Large intestine (tissue), 3 donors: ENCODE data around the gene ERO1B. TPM values are rescaled to one million over a fixed set of nuclear protein-coding genes. Genes with fewer than 3 reads are reported as not detected.

ENCODE experiments used
- DNase-seq, 2 donors: peaks; one replicate each; pipeline versions ENCODE4 v3.0.0 to v3.0.0-alpha.2; 2013
- H3K27ac ChIP-seq: one replicate; pipeline ENCODE4 v1.5.1; 2013; ENCODE audit warnings: low read length
- H3K27me3 ChIP-seq: 2 replicates; pipeline ENCODE4 v1.6.1; 2013; ENCODE audit warnings: low read length; ENCODE audit not compliant: control insufficient read depth, insufficient read depth
- H3K36me3 ChIP-seq: 2 replicates; pipeline ENCODE4 v1.6.1; 2013; ENCODE audit warnings: low read length; ENCODE audit not compliant: control insufficient read depth, insufficient read depth
- H3K4me1 ChIP-seq: one replicate; pipeline ENCODE4 v1.6.1; 2013; ENCODE audit warnings: low read length; ENCODE audit not compliant: control insufficient read depth, insufficient read depth
- H3K4me3 ChIP-seq: one replicate; pipeline ENCODE4 v1.5.1; 2013; ENCODE audit warnings: low read length
- H3K9me3 ChIP-seq: one replicate; pipeline ENCODE4 v1.6.1; 2013; ENCODE audit warnings: mild to moderate bottlenecking, low read depth, low read length, moderate library complexity; ENCODE audit not compliant: control insufficient read depth
- WGBS: methylation state at CpG from one replicate; pipeline ENCODE4 v1.1.5; 2013; ENCODE audit warnings: low lambda C conversion rate; ENCODE audit not compliant: insufficient coverage; 5-methylcytosine and 5-hydroxymethylcytosine counted together
- polyA plus RNA-seq: library from polyadenylated mRNA; unstranded; fragments of 120-200 nt; gene quantifications from one replicate; pipeline ENCODE4 v1.2.1, GENCODE V29; 2013

Gene ERO1B
- polyA plus RNA-seq, 1 donor = 10.8 TPM

DNA sequence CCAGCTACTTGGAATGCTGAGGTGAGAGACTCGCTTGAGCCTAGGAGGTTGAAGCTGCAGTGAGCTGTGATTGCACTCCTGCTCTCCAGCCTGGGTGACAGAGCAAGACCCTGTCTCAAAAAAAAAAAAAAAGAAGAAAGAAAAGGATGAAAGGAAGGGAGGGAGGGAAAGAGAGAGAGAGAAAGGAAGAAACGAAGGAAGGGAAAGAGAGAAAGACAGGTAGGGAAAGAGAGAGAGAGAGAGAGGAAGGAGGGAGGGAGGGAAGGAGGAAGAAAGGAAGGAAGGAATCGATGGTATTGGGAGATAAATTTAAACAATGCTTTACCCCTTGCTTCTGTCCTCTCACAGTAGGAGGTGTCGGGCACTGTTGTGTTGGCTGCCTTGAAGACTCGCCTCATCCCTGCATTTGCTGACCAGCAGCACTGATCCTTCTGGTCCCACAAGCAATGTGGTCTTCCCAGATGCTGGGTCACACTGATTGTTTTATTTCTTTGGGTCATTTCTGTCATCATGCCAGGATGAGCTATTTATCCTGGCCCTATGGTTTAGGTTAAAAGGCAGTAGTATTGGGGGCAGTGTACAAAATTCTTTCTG is 108.5 kb downstream of the ERO1B start:
- Histone ChIP-seq H3K4me3 (no peak overlapping the region), H3K9me3 (no peaks in the 10 kb centered on the region), H3K27ac (no peak overlapping the region), H3K27me3 (no peaks in the 10 kb centered on the region), H3K36me3 (no peaks in the 10 kb centered on the region), H3K4me1 (no peaks in the 10 kb centered on the region)
- DNase-seq = no peak
- 85% methylated on average over 1 of the region's 5 CpGs for WGBS

DNA sequence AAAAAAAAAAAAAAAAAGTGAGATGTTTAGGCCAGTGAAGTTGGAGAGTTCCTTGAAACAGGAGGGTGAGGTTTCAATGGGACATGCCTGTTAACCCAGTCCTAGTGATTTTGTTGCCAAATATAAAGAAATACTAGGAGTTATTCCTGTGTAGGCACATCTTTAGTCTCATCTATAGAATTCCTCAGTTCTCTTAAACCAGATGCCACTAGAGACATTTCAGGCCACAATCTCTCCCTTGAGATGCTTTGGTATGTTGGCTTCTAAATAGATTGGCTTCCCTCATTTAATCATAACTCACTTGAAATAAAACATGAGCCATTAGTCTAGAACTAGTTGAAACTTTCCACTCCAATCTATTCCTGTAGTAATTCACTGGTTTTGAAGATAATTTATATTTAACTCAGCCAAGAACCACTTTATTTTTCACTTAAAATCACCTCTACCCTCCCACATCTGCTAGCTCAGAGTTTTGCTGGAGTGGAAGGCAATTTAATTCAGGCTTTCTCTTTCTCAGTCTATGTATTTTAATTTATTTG is 109.6 kb downstream of the ERO1B start:
- DNase-seq = no peak
- no peaks in the 10 kb centered on the region for H3K9me3 ChIP-seq
- no peak overlapping the region for H3K4me3 ChIP-seq
- H3K4me1 ChIP-seq = no peaks in the 10 kb centered on the region
- no peak overlapping the region for H3K27ac ChIP-seq
- no peaks in the 10 kb centered on the region for H3K36me3 ChIP-seq
- H3K27me3 ChIP-seq = no peaks in the 10 kb centered on the region

DNA sequence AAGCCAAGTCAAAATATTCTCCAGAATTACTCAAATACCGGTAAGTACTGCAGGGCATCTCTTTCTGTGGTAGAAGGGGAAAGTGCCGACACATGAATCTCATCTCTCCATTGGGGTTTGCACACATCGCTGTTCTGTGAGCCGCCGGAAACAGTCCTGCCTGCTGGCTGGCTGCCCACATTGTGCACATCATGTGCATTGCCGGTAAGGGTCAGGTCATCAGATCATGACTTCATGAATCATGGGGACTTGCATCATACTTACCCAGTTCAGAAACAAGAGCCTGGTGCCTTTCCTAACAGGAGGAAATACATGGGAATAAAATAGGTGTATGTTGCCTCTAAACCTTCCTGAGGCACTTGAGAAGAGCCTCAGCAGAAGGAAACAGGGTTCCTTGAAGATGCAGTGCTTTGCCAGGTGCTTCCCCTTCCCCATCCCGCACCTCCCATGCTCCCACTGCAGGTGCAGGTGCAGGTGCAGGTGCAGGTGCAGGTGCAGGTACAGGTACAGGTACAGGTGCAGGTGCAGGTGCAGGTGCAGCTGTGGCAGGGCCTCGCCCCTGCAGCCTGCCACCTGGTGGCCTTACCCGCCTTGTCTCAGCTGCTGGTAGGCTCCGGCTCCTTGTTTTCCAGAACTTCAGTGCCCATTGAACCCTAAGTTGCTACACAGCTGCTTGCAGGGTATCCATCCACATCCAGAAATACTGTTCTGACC is 112.9 kb downstream of the ERO1B start:
- Histone ChIP-seq H3K4me1 (peaks cover 5% of the 10 kb centered on the region), H3K4me3 (no peak overlapping the region), H3K27me3 (no peaks in the 10 kb centered on the region), H3K9me3 (no peaks in the 10 kb centered on the region), H3K27ac (no peak overlapping the region), H3K36me3 (no peaks in the 10 kb centered on the region)
- peak in 1 of 2 donors; percentile 48 for DNase-seq
- WGBS = no CpG with 5 or more reads among the region's 10 CpGs

DNA sequence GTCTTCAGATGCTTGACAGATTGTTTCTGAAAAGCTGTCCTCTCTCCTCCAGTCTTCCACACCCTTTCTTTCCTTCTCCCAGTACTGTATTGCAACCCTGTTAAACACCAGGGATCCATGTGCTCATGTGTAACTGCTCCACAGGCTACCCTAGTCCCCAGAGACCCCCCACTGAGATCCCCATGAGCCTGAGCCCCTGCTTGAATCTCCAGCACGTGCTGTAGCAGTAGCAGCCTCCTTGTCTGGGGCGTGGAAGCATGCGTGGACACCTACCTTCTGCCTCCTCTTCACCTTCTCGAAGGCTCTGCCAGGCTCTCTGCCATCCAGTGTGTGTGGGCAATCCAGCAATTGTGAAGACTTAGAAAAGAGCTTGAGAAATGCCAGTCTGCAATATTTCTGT is 114.2 kb downstream of the ERO1B start:
- no peak for DNase-seq
- Histone ChIP-seq H3K36me3 (no peaks in the 10 kb centered on the region), H3K4me1 (peaks cover 16% of the 10 kb centered on the region), H3K27me3 (no peaks in the 10 kb centered on the region), H3K9me3 (no peaks in the 10 kb centered on the region), H3K27ac (no peak overlapping the region), H3K4me3 (no peak overlapping the region)
- WGBS = no CpG with 5 or more reads among the region's 4 CpGs

DNA sequence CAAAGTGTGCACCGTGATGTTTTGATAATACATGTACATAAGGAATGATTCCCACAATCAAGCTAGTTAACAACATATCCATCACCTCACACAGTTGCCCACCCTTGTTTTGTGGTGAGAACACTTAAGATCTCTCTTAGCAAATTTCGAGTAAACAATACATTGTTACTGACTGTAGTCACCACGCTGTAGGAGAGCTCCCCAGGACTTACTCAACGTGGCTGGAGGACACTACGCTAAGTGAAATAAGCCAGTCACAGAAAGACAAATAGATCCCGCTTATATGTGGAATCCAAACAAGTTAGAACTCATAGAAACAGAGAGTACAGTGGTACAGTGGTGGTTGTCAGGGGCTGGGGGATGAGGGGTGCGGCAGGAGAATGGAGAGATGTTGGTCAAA is 114.6 kb downstream of the ERO1B start:
- 95% methylated on average over 4 of the region's 7 CpGs for WGBS
- no peaks in the 10 kb centered on the region for H3K36me3 ChIP-seq
- H3K27me3 ChIP-seq = no peaks in the 10 kb centered on the region
- H3K4me3 ChIP-seq = no peak overlapping the region
- no peaks in the 10 kb centered on the region for H3K9me3 ChIP-seq
- H3K27ac ChIP-seq = no peak overlapping the region
- no peak for DNase-seq
- peaks cover 19% of the 10 kb centered on the region for H3K4me1 ChIP-seq

DNA sequence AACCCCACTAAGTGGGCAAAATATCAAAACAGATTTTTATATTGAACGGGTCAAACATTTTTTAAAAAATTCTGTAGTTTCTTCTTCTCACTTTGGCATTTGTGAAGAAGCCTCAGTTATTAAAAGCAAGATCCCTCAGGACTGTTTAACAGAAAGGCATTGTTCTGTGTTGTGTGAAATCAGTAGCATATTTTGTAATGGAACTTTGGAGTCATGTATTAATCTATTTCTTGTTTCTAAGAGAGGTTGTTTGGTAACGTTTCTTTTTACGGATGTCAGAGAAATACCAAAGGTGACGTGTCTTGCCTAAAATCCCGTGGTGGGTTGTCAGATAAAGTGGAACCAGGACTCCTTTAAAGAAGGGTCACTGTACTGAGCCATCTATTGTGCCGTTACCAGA is 115.7 kb downstream of the ERO1B start:
- Histone ChIP-seq H3K36me3 (no peaks in the 10 kb centered on the region), H3K9me3 (peaks cover 3% of the 10 kb centered on the region), H3K27me3 (no peaks in the 10 kb centered on the region), H3K27ac (no peak overlapping the region), H3K4me1 (peaks cover 19% of the 10 kb centered on the region), H3K4me3 (no peak overlapping the region)
- WGBS = 92% methylated on average over 1 of the region's 6 CpGs
- DNase-seq = no peak

Other genes starting within 250 kb of the ERO1B start
- 76.0 TPM for gene NID1, start 216.9 kb downstream of the ERO1B start, polyA plus RNA-seq
- 7.6 TPM for gene GPR137B, start 139.4 kb downstream of the ERO1B start, polyA plus RNA-seq
- 0.66 TPM for gene EDARADD, start 112.3 kb upstream of the ERO1B start, polyA plus RNA-seq
- 65.4 TPM for gene LGALS8, start 242.0 kb upstream of the ERO1B start, polyA plus RNA-seq